ENCODE measurements around the gene SOHLH1. TPM values are rescaled to one million over a fixed set of nuclear protein-coding genes. Genes with fewer than 3 reads are reported as not detected.

SOHLH1 gene
- total and polyA plus RNA-seq, 2 of the 13 experiments (the other 11 are each of a cell fraction or from before 2014, with no cell fraction given), result 0.15 TPM

DNA sequence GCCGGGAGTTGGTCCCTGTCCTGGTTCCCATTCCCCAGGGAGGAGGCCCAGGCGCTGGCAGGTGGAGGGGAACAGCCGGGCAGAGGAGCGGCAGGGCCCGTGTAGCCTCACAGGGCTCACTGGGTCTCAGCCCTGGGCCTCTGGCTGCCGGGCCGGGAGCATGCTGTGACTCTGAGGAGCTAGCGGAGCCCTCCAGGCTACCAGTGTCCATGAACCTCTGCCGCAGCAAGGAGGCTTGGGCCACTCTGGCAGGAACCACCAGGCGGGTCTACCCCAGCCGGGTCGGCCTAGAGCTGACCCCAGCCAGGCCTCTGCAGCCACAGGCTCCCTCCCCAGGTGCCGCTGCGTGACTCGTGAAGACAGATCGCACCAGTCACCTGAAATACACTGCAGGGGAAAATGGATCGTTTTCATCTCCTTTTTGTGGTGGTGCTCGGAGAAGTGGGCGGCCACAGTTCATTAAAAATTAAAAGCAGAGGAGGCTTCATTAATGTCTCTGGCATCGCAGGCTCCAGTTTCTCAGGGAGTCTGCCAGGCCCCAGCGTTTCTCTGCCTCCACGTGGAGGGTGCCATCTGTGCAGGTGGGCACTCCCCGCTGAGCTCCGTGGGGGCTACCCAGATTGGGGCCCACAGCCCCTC lies 46.5 kb upstream of the SOHLH1 start (continued):
- TF ChIP-seq, protein P1, sequence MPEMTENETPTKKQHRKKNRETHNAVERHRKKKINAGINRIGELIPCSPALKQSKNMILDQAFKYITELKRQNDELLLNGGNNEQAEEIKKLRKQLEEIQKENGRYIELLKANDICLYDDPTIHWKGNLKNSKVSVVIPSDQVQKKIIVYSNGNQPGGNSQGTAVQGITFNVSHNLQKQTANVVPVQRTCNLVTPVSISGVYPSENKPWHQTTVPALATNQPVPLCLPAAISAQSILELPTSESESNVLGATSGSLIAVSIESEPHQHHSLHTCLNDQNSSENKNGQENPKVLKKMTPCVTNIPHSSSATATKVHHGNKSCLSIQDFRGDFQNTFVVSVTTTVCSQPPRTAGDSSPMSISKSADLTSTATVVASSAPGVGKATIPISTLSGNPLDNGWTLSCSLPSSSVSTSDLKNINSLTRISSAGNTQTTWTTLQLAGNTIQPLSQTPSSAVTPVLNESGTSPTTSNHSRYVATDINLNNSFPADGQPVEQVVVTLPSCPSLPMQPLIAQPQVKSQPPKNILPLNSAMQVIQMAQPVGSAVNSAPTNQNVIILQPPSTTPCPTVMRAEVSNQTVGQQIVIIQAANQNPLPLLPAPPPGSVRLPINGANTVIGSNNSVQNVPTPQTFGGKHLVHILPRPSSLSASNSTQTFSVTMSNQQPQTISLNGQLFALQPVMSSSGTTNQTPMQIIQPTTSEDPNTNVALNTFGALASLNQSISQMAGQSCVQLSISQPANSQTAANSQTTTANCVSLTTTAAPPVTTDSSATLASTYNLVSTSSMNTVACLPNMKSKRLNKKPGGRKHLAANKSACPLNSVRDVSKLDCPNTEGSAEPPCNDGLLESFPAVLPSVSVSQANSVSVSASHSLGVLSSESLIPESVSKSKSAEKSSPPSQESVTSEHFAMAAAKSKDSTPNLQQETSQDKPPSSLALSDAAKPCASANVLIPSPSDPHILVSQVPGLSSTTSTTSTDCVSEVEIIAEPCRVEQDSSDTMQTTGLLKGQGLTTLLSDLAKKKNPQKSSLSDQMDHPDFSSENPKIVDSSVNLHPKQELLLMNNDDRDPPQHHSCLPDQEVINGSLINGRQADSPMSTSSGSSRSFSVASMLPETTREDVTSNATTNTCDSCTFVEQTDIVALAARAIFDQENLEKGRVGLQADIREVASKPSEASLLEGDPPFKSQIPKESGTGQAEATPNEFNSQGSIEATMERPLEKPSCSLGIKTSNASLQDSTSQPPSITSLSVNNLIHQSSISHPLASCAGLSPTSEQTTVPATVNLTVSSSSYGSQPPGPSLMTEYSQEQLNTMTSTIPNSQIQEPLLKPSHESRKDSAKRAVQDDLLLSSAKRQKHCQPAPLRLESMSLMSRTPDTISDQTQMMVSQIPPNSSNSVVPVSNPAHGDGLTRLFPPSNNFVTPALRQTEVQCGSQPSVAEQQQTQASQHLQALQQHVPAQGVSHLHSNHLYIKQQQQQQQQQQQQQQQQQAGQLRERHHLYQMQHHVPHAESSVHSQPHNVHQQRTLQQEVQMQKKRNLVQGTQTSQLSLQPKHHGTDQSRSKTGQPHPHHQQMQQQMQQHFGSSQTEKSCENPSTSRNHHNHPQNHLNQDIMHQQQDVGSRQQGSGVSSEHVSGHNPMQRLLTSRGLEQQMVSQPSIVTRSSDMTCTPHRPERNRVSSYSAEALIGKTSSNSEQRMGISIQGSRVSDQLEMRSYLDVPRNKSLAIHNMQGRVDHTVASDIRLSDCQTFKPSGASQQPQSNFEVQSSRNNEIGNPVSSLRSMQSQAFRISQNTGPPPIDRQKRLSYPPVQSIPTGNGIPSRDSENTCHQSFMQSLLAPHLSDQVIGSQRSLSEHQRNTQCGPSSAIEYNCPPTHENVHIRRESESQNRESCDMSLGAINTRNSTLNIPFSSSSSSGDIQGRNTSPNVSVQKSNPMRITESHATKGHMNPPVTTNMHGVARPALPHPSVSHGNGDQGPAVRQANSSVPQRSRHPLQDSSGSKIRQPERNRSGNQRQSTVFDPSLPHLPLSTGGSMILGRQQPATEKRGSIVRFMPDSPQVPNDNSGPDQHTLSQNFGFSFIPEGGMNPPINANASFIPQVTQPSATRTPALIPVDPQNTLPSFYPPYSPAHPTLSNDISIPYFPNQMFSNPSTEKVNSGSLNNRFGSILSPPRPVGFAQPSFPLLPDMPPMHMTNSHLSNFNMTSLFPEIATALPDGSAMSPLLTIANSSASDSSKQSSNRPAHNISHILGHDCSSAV (CRISPR knock-in tag; IDR thresholded peaks at IDR 0.05; ENCODE audit: borderline replicate concordance), result no peak
- TF ChIP-seq CREB1 (IDR thresholded peaks at IDR 0.05) (no peak), CREB1 (CRISPR knock-in tag; IDR thresholded peaks at IDR 0.05) (no peak), RFXAP (CRISPR knock-in tag; IDR thresholded peaks at IDR 0.05; ENCODE audit: borderline replicate concordance) (no peak), ZNF501 (CRISPR knock-in tag; IDR thresholded peaks at IDR 0.05) (no peak), XBP1 (CRISPR knock-in tag; IDR thresholded peaks at IDR 0.05) (no peak), POLR2AphosphoS5 (IDR thresholded peaks at IDR 0.05; ENCODE audit: low read depth, low read length) (no peak)
- TF ChIP-seq, protein P2, sequence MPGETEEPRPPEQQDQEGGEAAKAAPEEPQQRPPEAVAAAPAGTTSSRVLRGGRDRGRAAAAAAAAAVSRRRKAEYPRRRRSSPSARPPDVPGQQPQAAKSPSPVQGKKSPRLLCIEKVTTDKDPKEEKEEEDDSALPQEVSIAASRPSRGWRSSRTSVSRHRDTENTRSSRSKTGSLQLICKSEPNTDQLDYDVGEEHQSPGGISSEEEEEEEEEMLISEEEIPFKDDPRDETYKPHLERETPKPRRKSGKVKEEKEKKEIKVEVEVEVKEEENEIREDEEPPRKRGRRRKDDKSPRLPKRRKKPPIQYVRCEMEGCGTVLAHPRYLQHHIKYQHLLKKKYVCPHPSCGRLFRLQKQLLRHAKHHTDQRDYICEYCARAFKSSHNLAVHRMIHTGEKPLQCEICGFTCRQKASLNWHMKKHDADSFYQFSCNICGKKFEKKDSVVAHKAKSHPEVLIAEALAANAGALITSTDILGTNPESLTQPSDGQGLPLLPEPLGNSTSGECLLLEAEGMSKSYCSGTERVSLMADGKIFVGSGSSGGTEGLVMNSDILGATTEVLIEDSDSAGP (CRISPR knock-in tag; IDR thresholded peaks at IDR 0.05; ENCODE audit: borderline replicate concordance), result no peak
- TF ChIP-seq, protein P3, sequence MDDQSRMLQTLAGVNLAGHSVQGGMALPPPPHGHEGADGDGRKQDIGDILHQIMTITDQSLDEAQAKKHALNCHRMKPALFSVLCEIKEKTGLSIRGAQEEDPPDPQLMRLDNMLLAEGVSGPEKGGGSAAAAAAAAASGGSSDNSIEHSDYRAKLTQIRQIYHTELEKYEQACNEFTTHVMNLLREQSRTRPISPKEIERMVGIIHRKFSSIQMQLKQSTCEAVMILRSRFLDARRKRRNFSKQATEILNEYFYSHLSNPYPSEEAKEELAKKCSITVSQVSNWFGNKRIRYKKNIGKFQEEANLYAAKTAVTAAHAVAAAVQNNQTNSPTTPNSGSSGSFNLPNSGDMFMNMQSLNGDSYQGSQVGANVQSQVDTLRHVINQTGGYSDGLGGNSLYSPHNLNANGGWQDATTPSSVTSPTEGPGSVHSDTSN (CRISPR knock-in tag; IDR thresholded peaks at IDR 0.05; ENCODE audit: borderline replicate concordance), result no peak
- TF ChIP-seq, protein P4, sequence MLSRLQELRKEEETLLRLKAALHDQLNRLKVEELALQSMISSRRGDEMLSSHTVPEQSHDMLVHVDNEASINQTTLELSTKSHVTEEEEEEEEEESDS (CRISPR knock-in tag; IDR thresholded peaks at IDR 0.05; ENCODE audit: borderline replicate concordance), result no peak
- TF ChIP-seq, protein P5, sequence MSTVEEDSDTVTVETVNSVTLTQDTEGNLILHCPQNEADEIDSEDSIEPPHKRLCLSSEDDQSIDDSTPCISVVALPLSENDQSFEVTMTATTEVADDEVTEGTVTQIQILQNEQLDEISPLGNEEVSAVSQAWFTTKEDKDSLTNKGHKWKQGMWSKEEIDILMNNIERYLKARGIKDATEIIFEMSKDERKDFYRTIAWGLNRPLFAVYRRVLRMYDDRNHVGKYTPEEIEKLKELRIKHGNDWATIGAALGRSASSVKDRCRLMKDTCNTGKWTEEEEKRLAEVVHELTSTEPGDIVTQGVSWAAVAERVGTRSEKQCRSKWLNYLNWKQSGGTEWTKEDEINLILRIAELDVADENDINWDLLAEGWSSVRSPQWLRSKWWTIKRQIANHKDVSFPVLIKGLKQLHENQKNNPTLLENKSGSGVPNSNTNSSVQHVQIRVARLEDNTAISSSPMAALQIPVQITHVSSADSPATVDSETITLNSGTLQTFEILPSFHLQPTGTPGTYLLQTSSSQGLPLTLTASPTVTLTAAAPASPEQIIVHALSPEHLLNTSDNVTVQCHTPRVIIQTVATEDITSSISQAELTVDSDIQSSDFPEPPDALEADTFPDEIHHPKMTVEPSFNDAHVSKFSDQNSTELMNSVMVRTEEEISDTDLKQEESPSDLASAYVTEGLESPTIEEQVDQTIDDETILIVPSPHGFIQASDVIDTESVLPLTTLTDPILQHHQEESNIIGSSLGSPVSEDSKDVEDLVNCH (CRISPR knock-in tag; IDR thresholded peaks at IDR 0.05), result no peak

All from HepG2 (cell line).